Measurements from ENCODE around the gene OSBPL10. TPM values are rescaled to one million over a fixed set of nuclear protein-coding genes. Genes with fewer than 3 reads are reported as not detected.

OSBPL10 gene
- total RNA-seq, 2 experiments from 2014 or later = 65.7 to 170 TPM

DNA sequence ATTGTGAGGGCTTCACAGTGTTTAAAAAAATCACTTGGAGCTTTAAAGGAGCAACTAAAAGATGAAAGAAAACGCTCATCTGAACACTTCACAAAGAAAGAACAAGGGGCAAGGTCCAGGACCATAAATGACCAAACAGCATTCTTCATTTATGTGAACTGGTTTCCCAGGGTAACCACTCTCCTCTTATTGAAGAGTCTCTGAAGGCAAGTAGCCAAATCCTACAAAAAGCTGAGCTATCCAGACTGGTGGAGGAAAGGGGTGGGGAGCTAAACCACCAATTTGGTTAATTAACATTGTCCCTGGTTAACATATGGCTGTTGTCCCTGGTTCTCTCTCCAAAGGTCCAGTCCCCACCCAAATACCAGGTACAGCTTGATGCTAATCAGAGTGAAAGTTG lies 58.1 kb downstream of the OSBPL10 start:
- no peaks in the 10 kb centered on the region for H4K20me1 ChIP-seq (ENCODE audit: insufficient read depth, low read length)
- H3K9me2 ChIP-seq (ENCODE audit: insufficient read depth, low read length) = no peaks in the 10 kb centered on the region
- peaks cover 33% of the 10 kb centered on the region for H3K36me3 ChIP-seq (ENCODE audit: insufficient read depth, low read length)
- DNase-seq (ENCODE audit: low spot score) = no peak
- POLR2A ChIA-PET = interaction anchor here (0.7 to 2.6 kb wide), 11 partner anchors 9 to 1296 kb away, joined by 3 to 12 read pairs (median 4); no protein-coding TSS in a partner anchor
- intact Hi-C loops (cut with micrococcal nuclease; ENCODE audit: unreplicated experiment) = no loop called here
- no TSS peak for BruUV-seq (replicated peaks)
- H3K4me2 ChIP-seq (ENCODE audit: low read length) = peak overlapping the region; percentile 53
- CTCF ChIA-PET (ENCODE audit: unreplicated experiment) = interaction anchor here (0.6 to 1.1 kb wide), 3 partner anchors 14 to 96 kb away, joined by 3 read pairs; no protein-coding TSS in a partner anchor
- no peaks in the 10 kb centered on the region for H3K9me3 ChIP-seq (ENCODE audit: low read length)
- no peak for TF ChIP-seq EZH2phosphoT487 (IDR thresholded peaks at IDR 0.05; ENCODE audit: borderline replicate concordance, low read depth, low read length)
- TF ChIP-seq, protein P1, sequence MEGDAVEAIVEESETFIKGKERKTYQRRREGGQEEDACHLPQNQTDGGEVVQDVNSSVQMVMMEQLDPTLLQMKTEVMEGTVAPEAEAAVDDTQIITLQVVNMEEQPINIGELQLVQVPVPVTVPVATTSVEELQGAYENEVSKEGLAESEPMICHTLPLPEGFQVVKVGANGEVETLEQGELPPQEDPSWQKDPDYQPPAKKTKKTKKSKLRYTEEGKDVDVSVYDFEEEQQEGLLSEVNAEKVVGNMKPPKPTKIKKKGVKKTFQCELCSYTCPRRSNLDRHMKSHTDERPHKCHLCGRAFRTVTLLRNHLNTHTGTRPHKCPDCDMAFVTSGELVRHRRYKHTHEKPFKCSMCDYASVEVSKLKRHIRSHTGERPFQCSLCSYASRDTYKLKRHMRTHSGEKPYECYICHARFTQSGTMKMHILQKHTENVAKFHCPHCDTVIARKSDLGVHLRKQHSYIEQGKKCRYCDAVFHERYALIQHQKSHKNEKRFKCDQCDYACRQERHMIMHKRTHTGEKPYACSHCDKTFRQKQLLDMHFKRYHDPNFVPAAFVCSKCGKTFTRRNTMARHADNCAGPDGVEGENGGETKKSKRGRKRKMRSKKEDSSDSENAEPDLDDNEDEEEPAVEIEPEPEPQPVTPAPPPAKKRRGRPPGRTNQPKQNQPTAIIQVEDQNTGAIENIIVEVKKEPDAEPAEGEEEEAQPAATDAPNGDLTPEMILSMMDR (conservative IDR thresholded peaks at IDR 0.05; ENCODE audit: low read length) = no peak
- peak overlapping the region; percentile 14 for H3K4me3 ChIP-seq (ENCODE audit: low read depth, low read length, poor library complexity, severe bottlenecking)
- H2AFZ ChIP-seq (ENCODE audit: low read length) = no peak overlapping the region
- peaks cover 100% of the 10 kb centered on the region for H3K79me2 ChIP-seq (ENCODE audit: insufficient read depth, low read depth, low read length)
- peak overlapping the region; percentile 94 for H3K27ac ChIP-seq (ENCODE audit: low read depth, low read length, poor library complexity, severe bottlenecking)
- H3K4me1 ChIP-seq (ENCODE audit: insufficient read depth, low read length, poor library complexity, severe bottlenecking) = peaks cover 99% of the 10 kb centered on the region

GRCh38 chr3:31921837-31922236 lies 59.2 kb downstream of the OSBPL10 start:
- H3K27ac ChIP-seq (ENCODE audit: low read depth, low read length, poor library complexity, severe bottlenecking) = peak overlapping the region; percentile 100
- no peaks in the 10 kb centered on the region for H4K20me1 ChIP-seq (ENCODE audit: insufficient read depth, low read length)
- POLR2A ChIA-PET = interaction anchor here (1.9 to 2.4 kb wide), 2 partner anchors 25 to 39 kb away, joined by 7 to 10 read pairs; no protein-coding TSS in a partner anchor
- no TSS peak for BruUV-seq (replicated peaks)
- CTCF ChIA-PET (ENCODE audit: unreplicated experiment) = no interaction called here
- H3K4me3 ChIP-seq (ENCODE audit: low read depth, low read length, poor library complexity, severe bottlenecking) = no peak overlapping the region
- H2AFZ ChIP-seq (ENCODE audit: low read length) = no peak overlapping the region
- H3K36me3 ChIP-seq (ENCODE audit: insufficient read depth, low read length) = peaks cover 33% of the 10 kb centered on the region
- 0 out of 2 replicates have a peak overlapping the region, but pooled peaks have one; percentile 12 for H3K4me2 ChIP-seq (ENCODE audit: low read length)
- H3K9me2 ChIP-seq (ENCODE audit: insufficient read depth, low read length) = no peaks in the 10 kb centered on the region
- intact Hi-C loops (cut with micrococcal nuclease; ENCODE audit: unreplicated experiment) = no loop called here
- no peak for DNase-seq (ENCODE audit: low spot score)
- no peaks in the 10 kb centered on the region for H3K9me3 ChIP-seq (ENCODE audit: low read length)
- peaks cover 98% of the 10 kb centered on the region for H3K79me2 ChIP-seq (ENCODE audit: insufficient read depth, low read depth, low read length)
- TF ChIP-seq, protein P1 (conservative IDR thresholded peaks at IDR 0.05; ENCODE audit: low read length) = no peak
- no peak for TF ChIP-seq EZH2phosphoT487 (IDR thresholded peaks at IDR 0.05; ENCODE audit: borderline replicate concordance, low read depth, low read length)
- peaks cover 99% of the 10 kb centered on the region for H3K4me1 ChIP-seq (ENCODE audit: insufficient read depth, low read length, poor library complexity, severe bottlenecking)

GRCh38 chr3:31920310-31920709 lies 60.8 kb downstream of the OSBPL10 start:
- no TSS peak for BruUV-seq (replicated peaks)
- no peaks in the 10 kb centered on the region for H3K9me2 ChIP-seq (ENCODE audit: insufficient read depth, low read length)
- intact Hi-C loops (cut with micrococcal nuclease; ENCODE audit: unreplicated experiment) = no loop called here
- H3K4me3 ChIP-seq (ENCODE audit: low read depth, low read length, poor library complexity, severe bottlenecking) = no peak overlapping the region
- TF ChIP-seq, protein P1 (conservative IDR thresholded peaks at IDR 0.05; ENCODE audit: low read length) = no peak
- no peak for TF ChIP-seq EZH2phosphoT487 (IDR thresholded peaks at IDR 0.05; ENCODE audit: borderline replicate concordance, low read depth, low read length)
- H3K4me2 ChIP-seq (ENCODE audit: low read length) = peak overlapping the region; percentile 91
- peaks cover 99% of the 10 kb centered on the region for H3K4me1 ChIP-seq (ENCODE audit: insufficient read depth, low read length, poor library complexity, severe bottlenecking)
- peak overlapping the region; percentile 100 for H3K27ac ChIP-seq (ENCODE audit: low read depth, low read length, poor library complexity, severe bottlenecking)
- no peak for DNase-seq (ENCODE audit: low spot score)
- peaks cover 37% of the 10 kb centered on the region for H3K36me3 ChIP-seq (ENCODE audit: insufficient read depth, low read length)
- H2AFZ ChIP-seq (ENCODE audit: low read length) = no peak overlapping the region
- H3K79me2 ChIP-seq (ENCODE audit: insufficient read depth, low read depth, low read length) = peaks cover 98% of the 10 kb centered on the region
- no peaks in the 10 kb centered on the region for H4K20me1 ChIP-seq (ENCODE audit: insufficient read depth, low read length)
- H3K9me3 ChIP-seq (ENCODE audit: low read length) = no peaks in the 10 kb centered on the region
- CTCF ChIA-PET (ENCODE audit: unreplicated experiment) = no interaction called here
- POLR2A ChIA-PET = interaction anchor here (1.3 kb wide), 1 partner anchor 9 kb away, joined by 4 read pairs; no protein-coding TSS in a partner anchor
